SK-N-SH (cell line): ENCODE data around the gene NDUFB6. TPM values are rescaled to one million over a fixed set of nuclear protein-coding genes. Genes with fewer than 3 reads are reported as not detected.
A peak's percentile ranks its signal among the peaks of the same experiment; 100 is the strongest.

Source experiments
- CTCF ChIA-PET: fragments of 300-600, 350-600 bp; formaldehyde crosslinking; extraction: SDS; loops from one replicate; lab custom pipeline; 2021; lab: Yijun Ruan, JAX
- POLR2A ChIA-PET: fragments of 350-600 bp; sonication (Branson Sonifier 250); formaldehyde crosslinking; extraction: SDS; loops from one replicate; lab custom pipeline; 2020; ENCODE audit warnings: antibody characterized with exemption, inconsistent platforms; lab: Yijun Ruan, JAX
- DNase-seq: peaks from one replicate; pipeline ENCODE4 v3.0.0; 2012
- H2AFZ ChIP-seq: fragments of 200-600 bp; sonication (generic); 2 replicates; pipeline ENCODE4 v1.8.1; 2016; ENCODE audit warnings: antibody characterized with exemption, mild to moderate bottlenecking, low read depth
- H3F3A ChIP-seq: fragments of 200-600 bp; sonication (generic); replicated peaks from 2 replicates; pipeline ENCODE3; 2016; ENCODE audit warnings: antibody characterized with exemption, mild to moderate bottlenecking; ENCODE audit not compliant: insufficient read depth
- H3K27ac ChIP-seq, 2 experiments: fragments of 200-500 bp in 1 of 2; fragments of 200-600 bp in 1 of 2; sonication (Bioruptor generic) in 1 of 2; sonication (generic), shearing (Covaris generic) in 1 of 2; 2 replicates each; pipeline versions ENCODE4 v1.5.1 to v1.6.1; 2014 to 2016; ENCODE audit warnings: low read depth in 2 of 2, inconsistent platforms in 1 of 2, low read length in 1 of 2, mild to moderate bottlenecking in 1 of 2, mixed read lengths in 1 of 2
- H3K27me3 ChIP-seq: fragments of 200-600 bp; sonication (generic), shearing (Covaris generic); 2 replicates; pipeline ENCODE4 v1.6.1; 2016; ENCODE audit warnings: mixed run types; ENCODE audit not compliant: insufficient read depth
- H3K36me3 ChIP-seq, 2 experiments: fragments of 200-500 bp in 1 of 2; fragments of 200-600 bp in 1 of 2; sonication (Bioruptor generic) in 1 of 2; sonication (generic) in 1 of 2; replicated peaks in 1 of 2; 2 replicates each; pipeline versions ENCODE3 to v1.5.1; 2014 to 2016; ENCODE audit warnings: low read length in 1 of 2, mild to moderate bottlenecking in 1 of 2; ENCODE audit not compliant: insufficient read depth in 2 of 2, control insufficient read depth in 1 of 2
- H3K4me1 ChIP-seq, 2 experiments: fragments of 200-500 bp in 1 of 2; fragments of 200-600 bp in 1 of 2; sonication (Bioruptor generic) in 1 of 2; sonication (generic), shearing (Covaris generic) in 1 of 2; 2 replicates each; pipeline versions ENCODE4 v1.5.1 to v1.6.1; 2014 to 2016; ENCODE audit warnings: low read depth in 1 of 2, low read length in 1 of 2, mixed run types in 1 of 2; ENCODE audit not compliant: insufficient read depth in 2 of 2, control insufficient read depth in 1 of 2
- H3K4me2 ChIP-seq: fragments of 200-600 bp; sonication (generic), shearing (Covaris generic); 2 replicates; pipeline ENCODE4 v1.6.1; 2017; ENCODE audit warnings: mixed run types
- H3K4me3 ChIP-seq, 2 experiments: fragments of 200-500 bp in 1 of 2; fragments of 200-600 bp in 1 of 2; sonication (Bioruptor generic) in 1 of 2; sonication (generic), shearing (Covaris generic) in 1 of 2; 2 replicates each; pipeline versions ENCODE4 v1.5.1 to v1.8.1; 2014 to 2016; ENCODE audit warnings: low read depth in 2 of 2, inconsistent platforms in 1 of 2, low read length in 1 of 2, mild to moderate bottlenecking in 1 of 2, mixed read lengths in 1 of 2, moderate library complexity in 1 of 2
- H3K79me2 ChIP-seq: fragments of 200-600 bp; sonication (generic); 2 replicates; pipeline ENCODE4 v1.8.1; 2017; ENCODE audit warnings: mild to moderate bottlenecking; ENCODE audit not compliant: insufficient read depth
- H3K9ac ChIP-seq: fragments of 200-600 bp; sonication (generic); 2 replicates; pipeline ENCODE4 v1.6.1; 2017; ENCODE audit warnings: mixed run types
- H3K9me2 ChIP-seq: fragments of 200-600 bp; sonication (generic); 2 replicates; pipeline ENCODE4 v1.6.1; 2017; ENCODE audit warnings: mixed run types
- H3K9me3 ChIP-seq: fragments of 200-600 bp; sonication (generic); 2 replicates; pipeline ENCODE4 v1.6.1; 2017; ENCODE audit warnings: mixed run types, mild to moderate bottlenecking, moderate library complexity
- H4K20me1 ChIP-seq: fragments of 200-600 bp; sonication (generic); 2 replicates; pipeline ENCODE4 v1.6.1; 2017; ENCODE audit warnings: mild to moderate bottlenecking, mixed run types; ENCODE audit not compliant: insufficient read depth
- CHD2 ChIP-seq: fragments of 150-350 bp; IDR thresholded peaks from 2 replicates; pipeline ENCODE4 v1.6.1; 2018; ENCODE audit warnings: low read length; ENCODE audit not compliant: partially characterized antibody
- CTCF ChIP-seq: fragments of 200-600 bp; sonication (generic); IDR thresholded peaks from 2 replicates; pipeline ENCODE4 v1.6.1; 2017; ENCODE audit warnings: antibody characterized with exemption, mild to moderate bottlenecking, moderate library complexity
- EP300 ChIP-seq, 2 experiments: IDR thresholded peaks; 2 replicates each; pipeline versions ENCODE4 v1.4.0 to v1.6.1; 2012; ENCODE audit warnings: borderline replicate concordance in 1 of 2, low read depth in 1 of 2, low read length in 1 of 2
- FOSL2 ChIP-seq: IDR thresholded peaks from 2 replicates; pipeline ENCODE4 v1.4.0; 2012; ENCODE audit warnings: low read depth, mild to moderate bottlenecking, moderate library complexity, borderline replicate concordance
- FOXJ3 ChIP-seq: sonication (generic); formaldehyde crosslinking; IDR thresholded peaks from 2 replicates; pipeline ENCODE4 v1.5.1; 2020; ENCODE audit warnings: mild to moderate bottlenecking, missing genetic modification reagents
- MXI1 ChIP-seq: IDR thresholded peaks from 2 replicates; pipeline ENCODE4 v1.6.1; 2012; ENCODE audit warnings: mild to moderate bottlenecking, low read depth, low read length, improper control_type of control experiment
- NFIC ChIP-seq: IDR thresholded peaks from 2 replicates; pipeline ENCODE4 v1.4.0; 2012; ENCODE audit warnings: borderline replicate concordance
- POLR2AphosphoS5 ChIP-seq: IDR thresholded peaks from 2 replicates; pipeline ENCODE4 v1.6.1; 2012; ENCODE audit warnings: low read depth, low read length
- RAD21 ChIP-seq: IDR thresholded peaks from 2 replicates; pipeline ENCODE4 v1.6.1; 2012; ENCODE audit warnings: mild to moderate bottlenecking, low read length
- SIN3A ChIP-seq: IDR thresholded peaks from 2 replicates; pipeline ENCODE4 v1.6.1; 2012; ENCODE audit warnings: low read depth, mild to moderate bottlenecking, low read length, moderate library complexity, borderline replicate concordance
- SMC3 ChIP-seq: IDR thresholded peaks from 2 replicates; pipeline ENCODE4 v1.6.1; 2012; ENCODE audit warnings: low read depth, low read length, improper control_type of control experiment
- TAF1 ChIP-seq: IDR thresholded peaks from 2 replicates; pipeline ENCODE4 v1.6.1; 2012; ENCODE audit warnings: low read depth, mild to moderate bottlenecking, low read length, moderate library complexity, borderline replicate concordance
- TCF12 ChIP-seq: IDR thresholded peaks from 2 replicates; pipeline ENCODE4 v1.4.0; 2012
- USF1 ChIP-seq: IDR thresholded peaks from 2 replicates; pipeline ENCODE4 v1.4.0; 2012; ENCODE audit warnings: low read depth, borderline replicate concordance
- WGBS: methylation state at CpG from one replicate; pipeline ENCODE4 v1.1.6; 2017; ENCODE audit warnings: low lambda C conversion rate; 5-methylcytosine and 5-hydroxymethylcytosine counted together
- polyA plus RNA-seq, 3 experiments: library from polyadenylated mRNA; depleted of rRNA; stranded (reverse); fragments of >200 nt; gene quantifications; 2 replicates each; pipeline ENCODE4 v1.2.3, GENCODE V29; 2012

The NDUFB6 gene
- polyA plus RNA-seq, 1 of the 3 experiments (the other 2 are of a cell fraction) = 96.2 TPM

GRCh38 chr9:32574858-32575257, 1.9 kb upstream of the NDUFB6 start:
- H3K4me2 ChIP-seq = no peak overlapping the region
- no peaks in the 10 kb centered on the region for H3K9me3 ChIP-seq
- ChIA-PET CTCF (interaction anchor here (0.8 to 20.6 kb wide), 8 partner anchors 12 to 394 kb away, joined by 3 to 620 read pairs (median 5); partner anchors contain the start of genes ACO1 and TOPORS), POLR2A (no interaction called here)
- peaks cover 17 to 18% of the 10 kb centered on the region in 2 experiments; a peak in 3 of 4 replicates for H3K4me1 ChIP-seq
- WGBS = 33% methylated on average over 1 of the region's 1 CpG
- peaks cover 4% of the 10 kb centered on the region for H3F3A ChIP-seq
- H4K20me1 ChIP-seq = peaks cover 10% of the 10 kb centered on the region; the same call in 1 of the 2 replicates
- no peak for DNase-seq
- H3K27ac ChIP-seq = no peak overlapping the region
- no peak overlapping the region for H3K4me3 ChIP-seq
- H3K9ac ChIP-seq = no peak overlapping the region
- peaks cover 3 to 5% of the 10 kb centered on the region in 2 experiments for H3K36me3 ChIP-seq
- H3K27me3 ChIP-seq = no peaks in the 10 kb centered on the region
- no peaks in the 10 kb centered on the region for H3K9me2 ChIP-seq
- no peak overlapping the region for H2AFZ ChIP-seq
- peaks cover 31% of the 10 kb centered on the region for H3K79me2 ChIP-seq
- no peak for TF ChIP-seq POLR2AphosphoS5
- TF ChIP-seq USF1 = no peak
- TF ChIP-seq SIN3A = no peak
- TF ChIP-seq MXI1 = no peak
- no peak for TF ChIP-seq TCF12
- no peak for TF ChIP-seq CHD2

- H3K27ac ChIP-seq = no peak overlapping the region
- no peaks in the 10 kb centered on the region for H3K9me3 ChIP-seq
- H3K9me2 ChIP-seq = no peaks in the 10 kb centered on the region
- no peaks in the 10 kb centered on the region for H3K27me3 ChIP-seq
- peaks cover 3 to 5% of the 10 kb centered on the region in 2 experiments for H3K36me3 ChIP-seq
- H3K4me2 ChIP-seq = peak overlapping the region; percentile 88; the same call in 1 of the 2 replicates
- H4K20me1 ChIP-seq = peaks cover 10% of the 10 kb centered on the region; the same call in 1 of the 2 replicates
- no peak for DNase-seq
- ChIA-PET CTCF (interaction anchor here (0.9 to 20.6 kb wide), 10 partner anchors 8 to 451 kb away, joined by 3 to 620 read pairs (median 5); partner anchors contain the start of genes ACO1, DNAJA1 and TOPORS), POLR2A (interaction anchor here (0.9 kb wide), 1 partner anchor 22 kb away, joined by 3 read pairs; the partner anchor contains the start of genes SMIM27 and TOPORS)
- H3K4me1 ChIP-seq = peaks cover 17 to 18% of the 10 kb centered on the region in 2 experiments; a peak in 3 of 4 replicates
- no peak for TF ChIP-seq SIN3A
- H3K4me3 ChIP-seq = no peak overlapping the region
- no peak overlapping the region for H3K9ac ChIP-seq
- H3F3A ChIP-seq = peaks cover 4% of the 10 kb centered on the region
- peak overlapping the region; percentile 91 for H2AFZ ChIP-seq
- H3K79me2 ChIP-seq = peaks cover 41% of the 10 kb centered on the region
- 88% methylated on average over 7 of the region's 7 CpGs for WGBS
Measured at GRCh38 chr9:32573821-32574220, 862 bp upstream of the NDUFB6 start.

GRCh38 chr9:32571969-32572899, 725 bp downstream of the NDUFB6 start:
- Histone ChIP-seq H3F3A (peaks cover 4% of the 10 kb centered on the region), H3K27me3 (no peaks in the 10 kb centered on the region), H3K4me3 (peak overlapping the region; percentile 86 to 100), H3K9ac (peak overlapping the region; percentile 75), H3K36me3 (peaks cover 12% of the 10 kb centered on the region in 2 experiments), H3K9me2 (no peaks in the 10 kb centered on the region), H3K9me3 (no peaks in the 10 kb centered on the region), H3K4me1 (peaks cover 17 to 18% of the 10 kb centered on the region in 2 experiments; a peak in 3 of 4 replicates), H4K20me1 (peaks cover 10% of the 10 kb centered on the region; the same call in 1 of the 2 replicates), H3K79me2 (peaks cover 52% of the 10 kb centered on the region), H3K27ac (peak overlapping the region; percentile 65 to 69), H3K4me2 (peak overlapping the region; percentile 88), H2AFZ (peak overlapping the region; percentile 74)
- peak; percentile 79 for DNase-seq
- TF ChIP-seq USF1 (peak; percentile 70), SIN3A (0 out of 2 replicates have a peak, but pooled peaks have one; percentile 46), SMC3 (peak; percentile 67), FOSL2 (no peak), RAD21 (peak; percentile 65), MXI1 (peak; percentile 80), FOXJ3 (no peak), CHD2 (peak; percentile 39), CTCF (peak; percentile 79), TAF1 (0 out of 2 replicates have a peak, but pooled peaks have one; percentile 26), NFIC (no peak), EP300 (IDR thresholded peaks at IDR 0.05; ENCODE audit: borderline replicate concordance in 1 of 2, low read depth in 1 of 2, low read length in 1 of 2) (no peak)
- 2% methylated on average over 12 of the region's 17 CpGs for WGBS
- CTCF ChIA-PET = interaction anchor here (0.6 to 20.6 kb wide), 16 partner anchors 9 to 453 kb away, joined by 3 to 620 read pairs (median 4); partner anchors contain the start of genes ACO1, DNAJA1, RIGI and SMIM27
- POLR2A ChIA-PET = interaction anchor here (0.8 to 1.3 kb wide), 3 partner anchors 20 to 46 kb away, joined by 3 to 5 read pairs (median 4); partner anchors contain the start of genes RIGI, SMIM27 and TOPORS
